ENCODE results near the gene ZNF275. TPM values are rescaled to one million over a fixed set of nuclear protein-coding genes. Genes with fewer than 3 reads are reported as not detected.

The ZNF275 gene
- total and polyA plus RNA-seq, 2 donors (not counting 3 experiments of a cell fraction or from before 2014, with no cell fraction given): 10.3 to 11.0 TPM

- ChIA-PET POLR2A (no interaction called here), CTCF (no interaction called here)
- Histone ChIP-seq H2AFZ (ENCODE audit: low read depth, low read length) (no peak overlapping the region), H3K27ac (ENCODE audit: insufficient read depth, low read depth, low read length) (no peak overlapping the region), H3K27me3 (ENCODE audit: control insufficient read depth in 2 of 2, insufficient read depth in 2 of 2, low read length in 2 of 2) (no peaks in the 10 kb centered on the region), H3K9me1 (replicated peaks; ENCODE audit: control insufficient read depth, extremely low read depth, insufficient read depth, low read length) (no peaks in the 10 kb centered on the region), H3K79me2 (ENCODE audit: control insufficient read depth, insufficient read depth, low read length) (no peaks in the 10 kb centered on the region), H3K36me3 (ENCODE audit: control insufficient read depth in 2 of 2, extremely low read depth in 1 of 2, insufficient read depth in 2 of 2, low read length in 2 of 2) (peaks cover 0 to 7% of the 10 kb centered on the region in 2 experiments), H3K9me3 (replicated peaks; ENCODE audit: control insufficient read depth, insufficient read depth, low read length) (no peaks in the 10 kb centered on the region), H3K4me3 (replicated peaks in 1 of 3; ENCODE audit: insufficient read depth in 1 of 3, low read depth in 1 of 3, low read length in 3 of 3) (no peak overlapping the region), H3K9ac (replicated peaks; ENCODE audit: extremely low read depth, insufficient read depth, low read length) (no peak overlapping the region), H3K4me2 (ENCODE audit: insufficient read depth, low read length) (no peak overlapping the region), H3K4me1 (ENCODE audit: control insufficient read depth, extremely low read depth, insufficient read depth, low read length) (no peaks in the 10 kb centered on the region), H4K20me1 (replicated peaks; ENCODE audit: control insufficient read depth, extremely low read depth, insufficient read depth, low read length) (no peaks in the 10 kb centered on the region)
- FAIRE-seq: no peak
- no TSS peak for BruUV-seq (replicated peaks)
- dilution Hi-C loops (cut with MboI; ENCODE audit: extremely low pct_ligation_motif_present, low sequenced_read_pairs): no loop called here
- TF ChIP-seq, protein P1, sequence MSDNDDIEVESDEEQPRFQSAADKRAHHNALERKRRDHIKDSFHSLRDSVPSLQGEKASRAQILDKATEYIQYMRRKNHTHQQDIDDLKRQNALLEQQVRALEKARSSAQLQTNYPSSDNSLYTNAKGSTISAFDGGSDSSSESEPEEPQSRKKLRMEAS (IDR thresholded peaks at IDR 0.05; ENCODE audit: insufficient read depth, insufficient read length): no peak
- TF ChIP-seq FOS (IDR thresholded peaks at IDR 0.05; ENCODE audit: borderline replicate concordance, insufficient read depth, low read length): no peak
- no peak for TF ChIP-seq MYC (IDR thresholded peaks at IDR 0.05; ENCODE audit: low read depth, low read length)
- no peak for TF ChIP-seq CTCF (IDR thresholded peaks at IDR 0.05; ENCODE audit: extremely low read depth in 1 of 2, insufficient read depth in 1 of 2, low read depth in 1 of 2, low read length in 2 of 2)
- TF ChIP-seq JUN (IDR thresholded peaks at IDR 0.05; ENCODE audit: borderline replicate concordance, insufficient read depth, insufficient read length, low read depth): no peak
- no peak for TF ChIP-seq POLR2A (IDR thresholded peaks at IDR 0.05; ENCODE audit: low read depth, low read length)
- no peak for TF ChIP-seq EZH2 (IDR thresholded peaks at IDR 0.05; ENCODE audit: borderline replicate concordance, low read depth, low read length, severe bottlenecking)
- TF ChIP-seq POLR2AphosphoS5 (IDR thresholded peaks at IDR 0.05; ENCODE audit: insufficient read depth, low read depth, low read length): no peak
- no peak for DNase-seq (ENCODE audit: low read depth, low spot score)
- intact Hi-C loops (cut with micrococcal nuclease): no loop called here
These were observed 9.7 kb downstream of the ZNF275 start for GRCh38 chrX:153343674-153344073.
